ENCODE measurements around the gene GDE1. TPM values are rescaled to one million over a fixed set of nuclear protein-coding genes. Genes with fewer than 3 reads are reported as not detected.
A peak's percentile ranks its signal among the peaks of the same experiment; 100 is the strongest.

GDE1 gene
- total RNA-seq, 2 donors from 2014 or later: 49.9 to 56.5 TPM

- no peak overlapping the region for H3K9ac ChIP-seq (ENCODE audit: extremely low read depth, low read length, poor library complexity, severe bottlenecking)
- Mint-ChIP-seq H3K4me1 (peaks cover 29% of the 10 kb centered on the region), H3K4me3 (no peak overlapping the region), H3K27me3 (ENCODE audit: insufficient read depth) (no peaks in the 10 kb centered on the region), H3K9me3 (no peaks in the 10 kb centered on the region), H3K27ac (no peak overlapping the region), H3K36me3 (ENCODE audit: low read depth) (peaks cover 15% of the 10 kb centered on the region)
- H3K27ac ChIP-seq (ENCODE audit: low read depth, low read length): no peak overlapping the region
- H3K36me3 ChIP-seq (ENCODE audit: control insufficient read depth, insufficient read depth, low read length): peaks cover 50% of the 10 kb centered on the region
- H3K4me3 ChIP-seq (ENCODE audit: low read length): no peak overlapping the region
- TF ChIP-seq CTCF (conservative IDR thresholded peaks at IDR 0.05): no peak
- peaks cover 11% of the 10 kb centered on the region for H3K4me1 ChIP-seq (ENCODE audit: control insufficient read depth, insufficient read depth, low read length)
- no peaks in the 10 kb centered on the region for H3K27me3 ChIP-seq (ENCODE audit: control insufficient read depth, insufficient read depth, low read length, poor library complexity, severe bottlenecking)
- H3K9me3 ChIP-seq (ENCODE audit: control insufficient read depth, low read length): no peaks in the 10 kb centered on the region
- DNase-seq: no peak
- 90 to 94% methylated on average over 3 of the region's 3 CpGs for WGBS, 2 experiments (ENCODE audit: insufficient coverage in 1 of 2, insufficient read length in 1 of 2)
Measured at GRCh38 chr16:19528666-19529065, 6.8 kb upstream of the GDE1 start.

GRCh38 chr16:19527161-19527560 lies 5.3 kb upstream of the GDE1 start:
- DNase-seq: no peak
- TF ChIP-seq CTCF (conservative IDR thresholded peaks at IDR 0.05): no peak
- Histone ChIP-seq H3K4me3 (ENCODE audit: low read length) (peak overlapping the region; percentile 41), H3K4me1 (ENCODE audit: control insufficient read depth, insufficient read depth, low read length) (no peaks in the 10 kb centered on the region), H3K9me3 (ENCODE audit: control insufficient read depth, low read length) (no peaks in the 10 kb centered on the region), H3K27ac (ENCODE audit: low read depth, low read length) (no peak overlapping the region), H3K36me3 (ENCODE audit: control insufficient read depth, insufficient read depth, low read length) (peaks cover 40% of the 10 kb centered on the region), H3K27me3 (ENCODE audit: control insufficient read depth, insufficient read depth, low read length, poor library complexity, severe bottlenecking) (no peaks in the 10 kb centered on the region), H3K9ac (ENCODE audit: extremely low read depth, low read length, poor library complexity, severe bottlenecking) (no peak overlapping the region)
- Mint-ChIP-seq H3K4me1 (peaks cover 25% of the 10 kb centered on the region), H3K9me3 (no peaks in the 10 kb centered on the region), H3K27me3 (ENCODE audit: insufficient read depth) (no peaks in the 10 kb centered on the region), H3K36me3 (ENCODE audit: low read depth) (peaks cover 15% of the 10 kb centered on the region), H3K4me3 (no peak overlapping the region), H3K27ac (no peak overlapping the region)
- WGBS, 2 experiments (ENCODE audit: insufficient coverage in 1 of 2, insufficient read length in 1 of 2): 100% methylated on average over 1 of the region's 1 CpG; no CpG with 5 or more reads in 1 of the 2 experiments

- H3K27ac ChIP-seq (ENCODE audit: low read depth, low read length): no peak overlapping the region
- peak overlapping the region; percentile 76 for H3K9ac ChIP-seq (ENCODE audit: extremely low read depth, low read length, poor library complexity, severe bottlenecking)
- no peak for TF ChIP-seq CTCF (conservative IDR thresholded peaks at IDR 0.05)
- Mint-ChIP-seq H3K9me3 (no peaks in the 10 kb centered on the region), H3K36me3 (ENCODE audit: low read depth) (peaks cover 12% of the 10 kb centered on the region), H3K27me3 (ENCODE audit: insufficient read depth) (no peaks in the 10 kb centered on the region), H3K27ac (peak overlapping the region; percentile 99), H3K4me3 (peak overlapping the region; percentile 99), H3K4me1 (peaks cover 33% of the 10 kb centered on the region)
- no peaks in the 10 kb centered on the region for H3K27me3 ChIP-seq (ENCODE audit: control insufficient read depth, insufficient read depth, low read length, poor library complexity, severe bottlenecking)
- no peak for DNase-seq
- H3K36me3 ChIP-seq (ENCODE audit: control insufficient read depth, insufficient read depth, low read length): peaks cover 26% of the 10 kb centered on the region
- H3K4me3 ChIP-seq (ENCODE audit: low read length): peak overlapping the region; percentile 87
- no peaks in the 10 kb centered on the region for H3K9me3 ChIP-seq (ENCODE audit: control insufficient read depth, low read length)
- H3K4me1 ChIP-seq (ENCODE audit: control insufficient read depth, insufficient read depth, low read length): no peaks in the 10 kb centered on the region
- WGBS, 2 experiments (ENCODE audit: insufficient coverage in 1 of 2, insufficient read length in 1 of 2): no CpG with 5 or more reads among the region's 2 CpGs
Measured at GRCh38 chr16:19525385-19525723, 3.5 kb upstream of the GDE1 start.
